Measurements from ENCODE around the gene GPR27. TPM values are rescaled to one million over a fixed set of nuclear protein-coding genes. Genes with fewer than 3 reads are reported as not detected.

The GPR27 gene
- total RNA-seq, 1 experiment from 2014 or later = 15.5 TPM

- no CpG with 5 or more reads among the region's 6 CpGs for WGBS (ENCODE audit: extremely low coverage, insufficient read length, low lambda C conversion rate)
- Mint-ChIP-seq H3K9me3 (no peaks in the 10 kb centered on the region), H3K27ac (no peak overlapping the region), H3K27me3 (ENCODE audit: low read depth) (peaks cover 40% of the 10 kb centered on the region), H3K4me1 (peaks cover 16 to 21% of the 10 kb centered on the region in 2 experiments), H3K4me3 (peak overlapping the region; percentile 73 to 86), H3K36me3 (ENCODE audit: insufficient read depth in 1 of 3, low read depth in 3 of 3) (0 out of 7 replicates have a peak, but pooled peaks cover 0 to 4% (median 0%) of the 10 kb centered on the region in 3 experiments)
- Histone ChIP-seq H3K4me2 (ENCODE audit: insufficient read depth, insufficient read length, low read length) (peak overlapping the region; percentile 69), H2BK12ac (ENCODE audit: insufficient read length, low read depth, low read length) (no peak overlapping the region), H4K8ac (replicated peaks; ENCODE audit: insufficient read length, low read depth, low read length) (no peak overlapping the region), H3K14ac (ENCODE audit: insufficient read depth, low read length) (no peak overlapping the region), H4K5ac (ENCODE audit: insufficient read length, low read depth, low read length) (no peak overlapping the region), H2AFZ (ENCODE audit: low read length) (no peak overlapping the region), H3K27ac (ENCODE audit: insufficient read length, low read depth, low read length) (no peak overlapping the region), H3K56ac (ENCODE audit: insufficient read length, low read depth, low read length) (no peak overlapping the region), H4K20me1 (ENCODE audit: control insufficient read depth, insufficient read depth, insufficient read length) (no peaks in the 10 kb centered on the region), H3K79me2 (ENCODE audit: insufficient read depth, low read length) (no peaks in the 10 kb centered on the region), H2BK15ac (ENCODE audit: low read depth, low read length) (no peak overlapping the region), H2BK5ac (ENCODE audit: insufficient read length, low read length) (no peak overlapping the region), H3K9ac (ENCODE audit: extremely low read depth, insufficient read length, low read length) (no peak overlapping the region), H3K4me1 (ENCODE audit: insufficient read depth, low read length) (no peaks in the 10 kb centered on the region), H3T11ph (ENCODE audit: low read length) (no peak overlapping the region), H2AK5ac (ENCODE audit: insufficient read length, low read length) (no peak overlapping the region), H3K23ac (ENCODE audit: insufficient read length, low read depth, low read length) (no peak overlapping the region), H2BK20ac (ENCODE audit: low read depth, low read length, poor library complexity, severe bottlenecking) (no peak overlapping the region), H2BK120ac (ENCODE audit: low read depth, low read length, poor library complexity, severe bottlenecking) (no peak overlapping the region), H3K4ac (ENCODE audit: low read depth, low read length) (no peak overlapping the region), H4K91ac (ENCODE audit: insufficient read length, low read depth, low read length) (no peak overlapping the region), H3K23me2 (ENCODE audit: insufficient read length, low read depth, low read length, poor library complexity, severe bottlenecking) (peaks cover 9% of the 10 kb centered on the region), H3K79me1 (ENCODE audit: insufficient read depth, low read depth, low read length, poor library complexity, severe bottlenecking) (no peaks in the 10 kb centered on the region), H3K27me3 (ENCODE audit: insufficient read depth, low read length) (peaks cover 6% of the 10 kb centered on the region; the same call in 1 of the 2 replicates), H3K18ac (ENCODE audit: insufficient read length, low read depth, low read length) (no peak overlapping the region), H3K9me3 (ENCODE audit: control insufficient read depth, low read depth, low read length) (no peaks in the 10 kb centered on the region)
- no peak for TF ChIP-seq CTCF (conservative IDR thresholded peaks at IDR 0.05)
- no peak for DNase-seq
These were observed 30.0 kb upstream of the GPR27 start for GRCh38 chr3:71723452-71724170.

Measured in H9 (cell line).